PC-3 (cell line): ENCODE measurements around the gene TNPO2. TPM values are rescaled to one million over a fixed set of nuclear protein-coding genes. Genes with fewer than 3 reads are reported as not detected.

ENCODE experiments used
- ATAC-seq: fragments of 200-7000 bp; cut with Tn5 transposase; 2 replicates; pipeline ENCODE4 v1.9.1; 2020; ENCODE audit warnings: mild to moderate bottlenecking, moderate library complexity
- BruUV-seq: library from RNA; stranded (reverse); fragments of 400-500 nt; replicated peaks from 2 replicates; lab custom pipeline; 2021; lab: Mats Ljungman, UMichigan
- CTCF ChIA-PET: fragments of 300-600 bp; sonication (Branson Sonifier 250); formaldehyde crosslinking; loops from one replicate; lab custom pipeline; 2022; ENCODE audit warnings: antibody characterized with exemption; lab: Charles Lee
- POLR2A ChIA-PET: fragments of 300-600 bp; sonication (Branson Sonifier 250); formaldehyde crosslinking; loops from one replicate; lab custom pipeline; 2022; ENCODE audit warnings: antibody characterized with exemption; ENCODE audit not compliant: unreplicated experiment; lab: Charles Lee
- DNase-seq: peaks from one replicate; pipeline ENCODE4 v3.0.0-alpha.2; 2015
- H2AFZ ChIP-seq: fragments of 300-600 bp; sonication (generic); 2 replicates; pipeline ENCODE4 v1.6.0; 2016; ENCODE audit warnings: antibody characterized with exemption, low read length
- H3F3A ChIP-seq: fragments of 300-600 bp; sonication (generic); one replicate; pipeline ENCODE4 v1.6.0; 2017; ENCODE audit warnings: antibody characterized with exemption, low read length, control low read depth, mild to moderate bottlenecking; ENCODE audit not compliant: unreplicated experiment
- H3K27ac ChIP-seq: fragments of 300-600 bp; sonication (generic); 2 replicates; pipeline ENCODE4 v1.5.1; 2016; ENCODE audit warnings: mild to moderate bottlenecking, low read length
- H3K27me3 ChIP-seq: fragments of 300-600 bp; sonication (generic); 2 replicates; pipeline ENCODE4 v1.6.1; 2016; ENCODE audit warnings: low read length, mixed read lengths
- H3K36me3 ChIP-seq: fragments of 300-600 bp; sonication (generic); 2 replicates; pipeline ENCODE4 v1.6.1; 2016; ENCODE audit warnings: low read depth, mixed run types, low read length, mixed read lengths
- H3K4me1 ChIP-seq: fragments of 300-600 bp; sonication (generic); 2 replicates; pipeline ENCODE4 v1.5.1; 2016; ENCODE audit warnings: low read length; ENCODE audit not compliant: insufficient read depth
- H3K4me2 ChIP-seq: fragments of 300-600 bp; sonication (generic); 2 replicates; pipeline ENCODE4 v1.6.0; 2016; ENCODE audit warnings: low read length
- H3K4me3 ChIP-seq: fragments of 300-600 bp; sonication (generic); 2 replicates; pipeline ENCODE4 v1.5.1; 2016; ENCODE audit warnings: mild to moderate bottlenecking, low read length, mixed read lengths
- H3K79me2 ChIP-seq: fragments of 300-600 bp; sonication (generic); 2 replicates; pipeline ENCODE4 v1.6.1; 2017; ENCODE audit warnings: low read length, mixed read lengths
- H3K9ac ChIP-seq: fragments of 300-600 bp; sonication (generic); 2 replicates; pipeline ENCODE4 v1.6.0; 2016; ENCODE audit warnings: mild to moderate bottlenecking, low read length
- H3K9me2 ChIP-seq: fragments of 300-600 bp; sonication (generic); replicated peaks from 2 replicates; pipeline ENCODE4 v1.6.1; 2016; ENCODE audit warnings: mixed run types, low read length, mixed read lengths
- H3K9me3 ChIP-seq: fragments of 300-600 bp; sonication (generic); 2 replicates; pipeline ENCODE4 v1.6.1; 2016; ENCODE audit warnings: low read length, mixed read lengths
- H4K20me1 ChIP-seq: fragments of 300-600 bp; sonication (generic); 2 replicates; pipeline ENCODE4 v1.6.1; 2016; ENCODE audit warnings: low read length, mixed read lengths
- CTCF ChIP-seq: fragments of 300-600 bp; sonication (generic); conservative IDR thresholded peaks from 2 replicates; pipeline ENCODE4 v1.5.1; 2017; ENCODE audit warnings: antibody characterized with exemption, low read depth, mild to moderate bottlenecking, low read length
- EZH2 ChIP-seq: fragments of 300-600 bp; sonication (generic); IDR thresholded peaks from one replicate; pipeline ENCODE4 v1.6.1; 2017; ENCODE audit warnings: antibody characterized with exemption, mild to moderate bottlenecking, low read length; ENCODE audit not compliant: unreplicated experiment
- EZH2phosphoT487 ChIP-seq: fragments of 300-600 bp; sonication (generic); IDR thresholded peaks from 2 replicates; pipeline ENCODE4 v1.6.1; 2018; ENCODE audit warnings: mild to moderate bottlenecking, antibody characterized with exemption, low read length, borderline replicate concordance
- intact Hi-C: fragments of 100-400 bp; cut with micrococcal nuclease; formaldehyde crosslinking; loops from 2 replicates; pipeline ENCODE4 v1.9.0; 2023
- total RNA-seq: library from RNA; depleted of rRNA; stranded (reverse); fragments of >200 nt; gene quantifications from 2 replicates; pipeline ENCODE4 v1.2.3, GENCODE V29; 2014

Gene TNPO2
- total RNA-seq, 1 experiment from 2014 or later: 50.6 TPM

GRCh38 chr19:12770922-12771321 lies 47.2 kb upstream of the TNPO2 start:
- Histone ChIP-seq H3K36me3 (peaks cover 6% of the 10 kb centered on the region; the same call in 1 of the 2 replicates), H3K79me2 (no peaks in the 10 kb centered on the region), H3K9me2 (no peaks in the 10 kb centered on the region), H3F3A (peaks cover 4% of the 10 kb centered on the region), H2AFZ (no peak overlapping the region), H3K27me3 (no peaks in the 10 kb centered on the region), H3K4me3 (no peak overlapping the region), H3K27ac (no peak overlapping the region), H4K20me1 (no peaks in the 10 kb centered on the region), H3K9me3 (no peaks in the 10 kb centered on the region), H3K4me2 (no peak overlapping the region), H3K4me1 (peaks cover 18% of the 10 kb centered on the region), H3K9ac (no peak overlapping the region)
- intact Hi-C loops: no loop called here
- ATAC-seq (no peak), DNase-seq (no peak)
- no TSS peak for BruUV-seq
- ChIA-PET POLR2A (no interaction called here), CTCF (no interaction called here)
- TF ChIP-seq EZH2: no peak
- no peak for TF ChIP-seq CTCF
- no peak for TF ChIP-seq EZH2phosphoT487

GRCh38 chr19:12769689-12770088 lies 46.0 kb upstream of the TNPO2 start:
- Histone ChIP-seq H3K79me2 (no peaks in the 10 kb centered on the region), H3K9ac (no peak overlapping the region), H3K36me3 (peaks cover 12% of the 10 kb centered on the region; the same call in 1 of the 2 replicates), H4K20me1 (no peaks in the 10 kb centered on the region), H3F3A (peaks cover 4% of the 10 kb centered on the region), H3K27ac (no peak overlapping the region), H3K9me3 (no peaks in the 10 kb centered on the region), H3K9me2 (no peaks in the 10 kb centered on the region), H3K4me2 (no peak overlapping the region), H3K27me3 (no peaks in the 10 kb centered on the region), H2AFZ (no peak overlapping the region), H3K4me3 (no peak overlapping the region), H3K4me1 (peaks cover 14% of the 10 kb centered on the region)
- ChIA-PET POLR2A (no interaction called here), CTCF (no interaction called here)
- TF ChIP-seq EZH2 (no peak), CTCF (no peak), EZH2phosphoT487 (no peak)
- no TSS peak for BruUV-seq
- DNase-seq (no peak), ATAC-seq (no peak)
- intact Hi-C loops: no loop called here

DNA sequence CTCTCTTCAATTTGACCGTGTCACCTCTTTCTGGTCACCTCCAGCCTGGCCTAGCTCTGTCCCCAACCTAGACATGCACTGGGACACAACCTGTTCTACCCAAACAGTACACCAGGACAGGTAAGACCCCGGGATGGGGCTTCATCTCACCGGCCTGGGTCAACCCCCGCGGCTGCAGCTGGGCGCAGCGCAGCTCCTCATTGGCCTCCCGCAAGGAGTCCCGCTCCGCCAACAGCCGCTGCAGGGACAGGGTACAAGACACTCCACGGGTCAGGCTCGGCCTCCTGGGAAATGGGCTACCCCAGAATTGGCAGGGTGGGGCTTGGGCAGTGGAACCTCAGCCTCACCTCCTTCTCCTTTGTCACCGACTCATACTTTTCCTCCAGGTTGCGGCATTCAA lies 43.9 kb upstream of the TNPO2 start:
- peaks cover 20% of the 10 kb centered on the region for H3K36me3 ChIP-seq
- ATAC-seq (no peak), DNase-seq (no peak)
- H3K27ac ChIP-seq: no peak overlapping the region
- H3F3A ChIP-seq: no peaks in the 10 kb centered on the region
- no peaks in the 10 kb centered on the region for H3K9me2 ChIP-seq
- H3K4me1 ChIP-seq: no peaks in the 10 kb centered on the region
- H3K4me2 ChIP-seq: no peak overlapping the region
- no peaks in the 10 kb centered on the region for H3K27me3 ChIP-seq
- no peaks in the 10 kb centered on the region for H3K79me2 ChIP-seq
- ChIA-PET POLR2A (interaction anchor here (0.6 kb wide), 1 partner anchor 9 kb away, joined by 6 read pairs; no protein-coding TSS in a partner anchor), CTCF (interaction anchor here (0.6 kb wide), 1 partner anchor 71 kb away, joined by 3 read pairs; no protein-coding TSS in a partner anchor)
- TF ChIP-seq EZH2phosphoT487 (no peak), CTCF (no peak), EZH2 (no peak)
- H3K9me3 ChIP-seq: no peaks in the 10 kb centered on the region
- no peak overlapping the region for H3K9ac ChIP-seq
- H4K20me1 ChIP-seq: no peaks in the 10 kb centered on the region
- BruUV-seq: no TSS peak
- intact Hi-C loops: no loop called here
- H2AFZ ChIP-seq: no peak overlapping the region
- no peak overlapping the region for H3K4me3 ChIP-seq
